LNCaP clone FGC (cell line): ENCODE results near the gene DPEP2NB.
"Not testable (repeated sequence)": the region's sequence is repeated elsewhere in the genome, so short reads cannot be mapped to it uniquely, and the experiment has no call there.

Experiments used
- DNase-seq: peaks from one replicate; pipeline ENCODE4 v3.0.0-alpha.2; 2011; ENCODE audit warnings: low read depth
- H3K4me3 ChIP-seq: 2 replicates; pipeline ENCODE4 v1.5.1; 2011; ENCODE audit warnings: mild to moderate bottlenecking, low read depth, low read length, control low read depth
- TF ChIP-seq, protein P1 (sequence below): IDR thresholded peaks from 2 replicates; pipeline ENCODE4 v1.5.1; 2012; ENCODE audit warnings: mild to moderate bottlenecking; ENCODE audit not compliant: control insufficient read depth, insufficient read depth; ENCODE audit errors: extremely low read depth

The DPEP2NB gene

DNA sequence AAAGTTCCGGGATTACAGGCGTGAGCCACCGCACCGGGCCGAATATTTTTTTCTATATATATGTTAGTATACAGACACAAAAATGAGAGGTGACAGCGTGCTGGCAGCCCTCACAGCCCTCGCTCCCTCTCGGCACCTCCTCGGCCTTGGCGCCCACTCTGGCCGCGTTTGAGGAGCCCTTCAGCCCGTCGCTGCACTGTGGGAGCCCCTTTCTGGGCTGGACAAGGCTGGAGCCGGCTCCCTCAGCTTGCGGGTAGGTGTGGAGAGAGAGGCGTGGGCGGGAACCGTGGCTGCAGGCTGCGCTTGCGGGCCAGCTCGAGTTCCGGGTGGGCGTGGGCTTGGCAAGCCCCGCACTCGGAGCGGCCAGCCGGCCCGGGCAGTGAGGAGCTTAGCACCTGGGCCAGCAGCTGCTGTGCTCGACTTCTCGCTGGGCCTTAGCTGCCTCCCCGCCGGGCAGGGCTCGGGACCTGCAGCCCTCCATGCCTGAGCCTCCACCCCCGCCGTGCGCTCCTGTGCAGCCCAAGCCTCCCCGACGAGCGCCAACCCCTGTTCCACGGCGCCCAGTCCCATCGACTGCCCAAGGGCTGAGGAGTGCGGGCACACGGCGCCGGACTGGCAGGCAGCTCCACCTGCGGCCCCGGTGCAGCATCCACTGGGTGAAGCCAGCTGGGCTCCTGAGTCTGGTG lies 33.6 kb downstream of the DPEP2NB start:
- TF ChIP-seq, protein P1, sequence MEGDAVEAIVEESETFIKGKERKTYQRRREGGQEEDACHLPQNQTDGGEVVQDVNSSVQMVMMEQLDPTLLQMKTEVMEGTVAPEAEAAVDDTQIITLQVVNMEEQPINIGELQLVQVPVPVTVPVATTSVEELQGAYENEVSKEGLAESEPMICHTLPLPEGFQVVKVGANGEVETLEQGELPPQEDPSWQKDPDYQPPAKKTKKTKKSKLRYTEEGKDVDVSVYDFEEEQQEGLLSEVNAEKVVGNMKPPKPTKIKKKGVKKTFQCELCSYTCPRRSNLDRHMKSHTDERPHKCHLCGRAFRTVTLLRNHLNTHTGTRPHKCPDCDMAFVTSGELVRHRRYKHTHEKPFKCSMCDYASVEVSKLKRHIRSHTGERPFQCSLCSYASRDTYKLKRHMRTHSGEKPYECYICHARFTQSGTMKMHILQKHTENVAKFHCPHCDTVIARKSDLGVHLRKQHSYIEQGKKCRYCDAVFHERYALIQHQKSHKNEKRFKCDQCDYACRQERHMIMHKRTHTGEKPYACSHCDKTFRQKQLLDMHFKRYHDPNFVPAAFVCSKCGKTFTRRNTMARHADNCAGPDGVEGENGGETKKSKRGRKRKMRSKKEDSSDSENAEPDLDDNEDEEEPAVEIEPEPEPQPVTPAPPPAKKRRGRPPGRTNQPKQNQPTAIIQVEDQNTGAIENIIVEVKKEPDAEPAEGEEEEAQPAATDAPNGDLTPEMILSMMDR: no peak
- DNase-seq: no peak
- H3K4me3 ChIP-seq: no peak overlapping the region

DNA sequence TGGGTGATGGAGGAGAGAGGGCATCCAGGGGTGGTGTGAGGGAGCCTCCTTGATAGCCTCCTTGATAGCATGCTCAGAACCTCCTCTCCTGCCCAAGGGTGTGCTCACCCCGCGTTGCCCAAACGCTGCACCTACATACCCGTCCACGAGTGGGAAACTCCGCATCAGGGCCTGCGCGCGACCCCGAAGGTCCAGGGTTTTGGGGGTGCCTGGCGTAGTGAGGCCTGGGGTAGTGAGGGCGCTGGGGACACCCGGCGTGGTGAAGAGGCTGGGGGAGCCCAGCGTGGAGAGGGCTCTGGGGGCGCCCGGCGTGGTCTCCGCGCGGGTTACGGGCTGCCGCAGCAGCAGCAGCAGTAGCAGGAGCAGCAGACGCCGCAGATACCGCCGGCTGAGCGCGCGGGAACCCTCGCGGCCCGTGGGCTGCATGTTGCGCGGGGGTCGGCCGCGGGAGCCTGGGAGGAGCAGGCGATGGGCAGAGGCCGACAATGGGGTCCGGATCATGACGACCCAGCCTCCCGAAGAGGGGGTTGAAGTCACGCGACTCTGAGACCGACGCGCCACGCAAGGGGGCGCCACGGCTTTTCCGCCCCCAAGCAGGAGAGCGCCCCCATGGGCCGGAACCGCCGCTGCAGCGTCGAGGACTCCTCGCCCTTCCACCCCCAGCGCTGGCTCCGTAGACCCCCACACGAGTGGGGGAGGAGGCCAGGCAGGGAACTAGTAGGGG lies 35.6 kb downstream of the DPEP2NB start, which contains the start of gene DPEP3:
DPEP3 (minus strand) TSS at position 545 of the 724 bp plus-strand sequence; CDS start at position 426, 119 bp downstream.
- H3K4me3 ChIP-seq: no peak within 1 kb of the TSS
- no peak for DNase-seq
- TF ChIP-seq, protein P1: no peak

DNA sequence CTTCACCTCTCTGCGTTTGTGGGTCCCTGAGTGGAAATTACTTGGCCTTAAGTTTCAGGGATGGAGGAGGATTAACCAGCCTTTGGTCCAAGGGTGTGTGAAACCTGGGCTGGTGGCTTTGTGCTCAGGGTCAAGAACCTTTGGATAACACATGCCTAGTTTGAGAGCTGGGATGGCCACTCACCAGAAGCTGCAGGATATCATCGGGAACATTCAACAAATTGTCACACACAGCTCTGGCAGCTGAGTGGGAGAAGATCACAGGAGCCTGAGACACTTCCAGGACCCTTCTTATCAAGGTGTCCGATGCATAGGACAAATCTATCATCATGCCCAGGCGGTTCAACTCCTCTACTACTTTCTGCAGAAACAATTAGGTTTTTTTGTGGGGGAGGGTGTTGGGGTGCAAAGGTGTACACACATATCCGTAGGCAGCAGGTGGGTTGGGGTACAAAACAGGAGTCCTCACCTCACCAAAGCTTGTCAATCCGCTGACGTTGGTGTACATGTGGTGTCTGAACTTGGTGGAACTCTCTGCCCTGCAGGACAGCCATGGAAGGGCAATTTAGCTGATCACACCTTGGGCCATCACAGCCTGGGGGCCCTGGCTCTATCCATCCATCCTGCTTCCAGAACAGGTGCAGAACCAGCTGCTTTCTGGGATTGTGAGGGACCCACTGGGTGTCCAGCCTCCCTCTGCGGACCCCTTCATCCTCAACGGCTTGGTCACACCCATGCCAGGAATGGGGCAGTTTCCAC lies 38.1 kb downstream of the DPEP2NB start:
- no peak for DNase-seq
- H3K4me3 ChIP-seq: no peak overlapping the region
- TF ChIP-seq, protein P1: no peak

DNA sequence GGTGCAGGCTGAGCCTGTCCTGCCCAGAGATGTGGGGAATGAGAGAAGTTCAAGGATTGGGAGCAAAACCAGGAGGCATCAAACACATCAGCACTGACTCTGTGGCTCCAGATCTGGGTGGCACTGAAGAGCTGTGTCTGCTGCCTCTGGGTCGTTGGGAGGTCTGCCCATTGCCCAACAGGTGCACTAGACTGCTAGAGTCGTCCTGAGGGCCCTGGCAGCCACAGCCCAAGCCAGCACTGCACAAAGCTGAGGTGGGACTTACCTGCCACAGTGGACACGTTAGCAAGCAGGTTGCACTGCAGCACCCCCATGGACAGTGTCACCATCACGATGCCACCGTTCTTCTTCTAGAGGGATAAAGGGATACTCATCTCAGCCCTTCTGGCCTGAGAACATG lies 38.7 kb downstream of the DPEP2NB start:
- no peak for DNase-seq
- H3K4me3 ChIP-seq: no peak overlapping the region
- TF ChIP-seq, protein P1: no peak

DNA sequence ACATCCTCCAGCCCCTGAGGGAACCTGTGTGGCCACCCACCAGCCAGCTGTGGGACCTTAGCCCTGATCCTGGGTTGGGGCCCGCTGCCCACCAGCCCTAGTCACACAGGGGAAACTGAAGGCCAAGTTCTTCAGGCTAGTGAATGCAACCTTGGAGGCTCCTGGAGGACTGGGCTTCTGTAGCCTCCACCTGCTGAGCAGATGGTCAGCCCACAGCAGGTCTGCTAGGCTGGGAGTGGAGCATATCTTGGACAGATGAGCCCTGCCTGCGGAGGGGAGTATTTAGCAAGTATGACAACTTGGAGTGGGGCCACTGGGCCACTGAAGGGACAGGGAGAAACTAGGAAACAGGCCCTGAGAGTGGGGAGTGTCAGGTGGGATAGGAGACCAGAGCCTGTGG lies 39.5 kb downstream of the DPEP2NB start:
- H3K4me3 ChIP-seq: no peak overlapping the region
- DNase-seq: no peak
- TF ChIP-seq, protein P1: no peak

DNA sequence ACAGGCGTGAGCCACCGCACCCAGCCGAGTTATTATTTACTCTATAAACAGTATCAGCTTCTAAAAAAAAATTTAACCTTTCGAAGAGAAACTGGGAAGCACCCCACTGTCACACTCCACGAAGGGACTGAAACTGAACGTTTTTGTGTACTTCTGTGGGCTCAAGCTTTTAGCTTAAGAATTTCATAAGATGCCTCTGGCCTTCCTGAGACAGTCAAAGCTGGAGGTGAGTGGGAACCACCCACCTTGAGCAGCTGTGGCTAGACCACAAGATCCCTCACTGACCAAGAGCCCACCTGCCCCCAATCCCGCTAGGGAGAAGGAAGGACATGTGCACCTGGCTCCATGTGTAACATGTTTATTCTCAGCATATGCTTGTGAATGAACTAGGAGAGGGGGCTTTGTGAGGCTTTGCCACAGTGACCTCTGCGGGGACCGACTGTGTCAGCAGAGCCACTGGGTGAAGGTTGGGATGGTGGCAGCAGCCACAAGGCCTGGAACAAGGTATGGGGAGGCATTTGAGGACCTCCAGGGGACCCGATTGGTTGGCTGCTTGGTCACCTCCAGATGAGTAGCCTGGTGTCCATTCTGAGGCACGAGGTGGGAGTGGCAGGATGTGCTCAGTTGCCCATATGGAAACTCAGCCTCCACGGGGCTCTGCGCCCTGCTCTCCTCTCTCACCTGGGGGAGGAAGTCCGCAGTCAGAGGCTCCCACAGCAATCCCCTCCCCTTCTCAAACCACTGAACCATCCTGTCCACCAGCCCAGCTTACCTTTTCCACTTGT lies 40.2 kb downstream of the DPEP2NB start:
- H3K4me3 ChIP-seq: no peak overlapping the region
- TF ChIP-seq, protein P1: no peak
- DNase-seq: no peak

DNA sequence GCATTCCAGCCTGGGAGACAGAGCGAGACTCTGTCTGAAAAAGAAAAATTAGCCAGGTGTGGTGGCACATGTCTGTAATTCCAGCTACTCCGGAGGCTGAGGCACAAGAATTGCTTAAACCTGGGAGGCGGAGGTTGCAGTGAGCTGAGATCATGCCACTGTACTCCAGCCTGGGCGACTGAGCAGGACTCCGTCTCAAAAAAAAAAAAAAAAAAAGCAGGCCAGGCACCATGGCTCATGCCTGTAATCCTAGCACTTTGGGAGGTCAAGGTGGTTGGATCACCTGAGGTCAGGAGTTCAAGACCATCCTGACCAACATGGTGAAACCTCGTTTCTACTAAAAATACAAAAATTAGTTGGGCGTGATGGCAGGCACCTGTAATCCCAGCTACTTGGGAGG lies 43.4 kb downstream of the DPEP2NB start:
- not testable (repeated sequence) for DNase-seq, H3K4me3 ChIP-seq
